ENCODE measurements around the gene HM13. TPM values are rescaled to one million over a fixed set of nuclear protein-coding genes. Genes with fewer than 3 reads are reported as not detected.

Gene HM13
- total and polyA plus RNA-seq, 2 of the 13 experiments (the other 11 are each of a cell fraction or from before 2014, with no cell fraction given): 118 to 243 TPM

DNA sequence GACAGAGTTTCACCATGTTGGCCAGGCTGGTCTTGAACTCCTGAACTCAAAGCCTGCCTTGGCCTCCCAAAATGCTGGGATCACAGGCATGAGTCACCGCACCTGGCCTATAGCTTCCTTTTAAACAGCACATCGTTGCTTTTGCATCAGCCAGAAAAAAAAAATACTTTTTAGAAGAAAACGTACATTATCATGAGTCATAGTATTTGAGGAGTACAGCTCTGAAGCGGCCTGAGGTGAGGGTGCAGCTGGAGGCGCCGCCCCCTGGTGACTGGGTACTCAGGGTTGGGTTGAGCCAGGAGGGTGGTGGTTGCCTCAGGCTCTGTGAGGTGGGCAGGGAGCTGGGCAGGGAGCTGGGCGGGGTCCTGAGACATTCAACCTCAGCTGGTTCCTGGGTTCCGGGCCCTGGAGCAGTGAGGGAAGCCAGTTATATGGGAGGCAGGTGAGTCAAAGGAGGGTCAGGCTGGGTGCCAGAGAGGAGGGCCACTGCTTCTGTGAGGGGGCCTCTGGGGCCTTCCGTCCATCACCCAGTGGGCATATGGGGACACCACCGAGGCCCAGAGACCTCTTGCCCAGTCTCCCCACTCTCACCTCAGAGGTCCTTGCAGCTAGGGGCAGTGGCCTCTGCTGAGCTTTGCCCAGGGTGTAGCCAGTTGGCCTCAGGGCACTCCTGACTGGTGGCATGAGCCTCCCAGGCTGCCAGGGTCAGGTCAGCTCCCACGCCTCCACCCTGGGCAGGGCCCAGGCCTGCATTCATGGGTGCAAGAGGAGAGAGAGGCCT lies 79.2 kb downstream of the HM13 start (continued):
- TF ChIP-seq, protein P1, sequence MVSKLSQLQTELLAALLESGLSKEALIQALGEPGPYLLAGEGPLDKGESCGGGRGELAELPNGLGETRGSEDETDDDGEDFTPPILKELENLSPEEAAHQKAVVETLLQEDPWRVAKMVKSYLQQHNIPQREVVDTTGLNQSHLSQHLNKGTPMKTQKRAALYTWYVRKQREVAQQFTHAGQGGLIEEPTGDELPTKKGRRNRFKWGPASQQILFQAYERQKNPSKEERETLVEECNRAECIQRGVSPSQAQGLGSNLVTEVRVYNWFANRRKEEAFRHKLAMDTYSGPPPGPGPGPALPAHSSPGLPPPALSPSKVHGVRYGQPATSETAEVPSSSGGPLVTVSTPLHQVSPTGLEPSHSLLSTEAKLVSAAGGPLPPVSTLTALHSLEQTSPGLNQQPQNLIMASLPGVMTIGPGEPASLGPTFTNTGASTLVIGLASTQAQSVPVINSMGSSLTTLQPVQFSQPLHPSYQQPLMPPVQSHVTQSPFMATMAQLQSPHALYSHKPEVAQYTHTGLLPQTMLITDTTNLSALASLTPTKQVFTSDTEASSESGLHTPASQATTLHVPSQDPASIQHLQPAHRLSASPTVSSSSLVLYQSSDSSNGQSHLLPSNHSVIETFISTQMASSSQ (IDR thresholded peaks at IDR 0.05; ENCODE audit: low read depth): no peak; the same call in 1 of the 2 replicates
- TF ChIP-seq, protein P1 (CRISPR knock-in tag; IDR thresholded peaks at IDR 0.05; ENCODE audit: borderline replicate concordance): peak; percentile 18; the same call in 1 of the 2 replicates
- TF ChIP-seq MTF2 (CRISPR knock-in tag; IDR thresholded peaks at IDR 0.05; ENCODE audit: borderline replicate concordance) (no peak), POLR2AphosphoS5 (IDR thresholded peaks at IDR 0.05; ENCODE audit: low read depth, low read length) (peak; percentile 49; the same call in 1 of the 2 replicates), SIX4 (CRISPR knock-in tag; IDR thresholded peaks at IDR 0.05) (peak; percentile 24; the same call in 1 of the 2 replicates), RBM22 (optimal IDR thresholded peaks at IDR 0.05; ENCODE audit: low read length) (no peak), HHEX (CRISPR knock-in tag; IDR thresholded peaks at IDR 0.05) (no peak), GATA4 (IDR thresholded peaks at IDR 0.05; ENCODE audit: borderline replicate concordance, low read depth) (no peak), JUNB (CRISPR knock-in tag; IDR thresholded peaks at IDR 0.05; ENCODE audit: borderline replicate concordance) (no peak), ARNT2 (CRISPR knock-in tag; IDR thresholded peaks at IDR 0.05; ENCODE audit: low read depth) (peak; percentile 47; the same call in 1 of the 2 replicates), ETV5 (CRISPR knock-in tag; IDR thresholded peaks at IDR 0.05; ENCODE audit: borderline replicate concordance) (peak; percentile 53; the same call in 1 of the 2 replicates), ZNF251 (CRISPR knock-in tag; IDR thresholded peaks at IDR 0.05) (no peak), KDM5B (CRISPR knock-in tag; IDR thresholded peaks at IDR 0.05; ENCODE audit: borderline replicate concordance) (no peak), MED1 (CRISPR knock-in tag; IDR thresholded peaks at IDR 0.05) (0 out of 2 replicates have a peak, but pooled peaks have one; percentile 67), ZNF333 (CRISPR knock-in tag; IDR thresholded peaks at IDR 0.05; ENCODE audit: borderline replicate concordance) (no peak), AKAP8 (CRISPR knock-in tag; IDR thresholded peaks at IDR 0.05) (0 out of 2 replicates have a peak, but pooled peaks have one; percentile 62), ZNF773 (CRISPR knock-in tag; IDR thresholded peaks at IDR 0.05; ENCODE audit: borderline replicate concordance) (no peak)
- TF ChIP-seq, protein P2, sequence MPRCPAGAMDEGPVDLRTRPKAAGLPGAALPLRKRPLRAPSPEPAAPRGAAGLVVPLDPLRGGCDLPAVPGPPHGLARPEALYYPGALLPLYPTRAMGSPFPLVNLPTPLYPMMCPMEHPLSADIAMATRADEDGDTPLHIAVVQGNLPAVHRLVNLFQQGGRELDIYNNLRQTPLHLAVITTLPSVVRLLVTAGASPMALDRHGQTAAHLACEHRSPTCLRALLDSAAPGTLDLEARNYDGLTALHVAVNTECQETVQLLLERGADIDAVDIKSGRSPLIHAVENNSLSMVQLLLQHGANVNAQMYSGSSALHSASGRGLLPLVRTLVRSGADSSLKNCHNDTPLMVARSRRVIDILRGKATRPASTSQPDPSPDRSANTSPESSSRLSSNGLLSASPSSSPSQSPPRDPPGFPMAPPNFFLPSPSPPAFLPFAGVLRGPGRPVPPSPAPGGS (CRISPR knock-in tag; IDR thresholded peaks at IDR 0.05): 0 out of 2 replicates have a peak, but pooled peaks have one; percentile 10
- TF ChIP-seq, protein P3, sequence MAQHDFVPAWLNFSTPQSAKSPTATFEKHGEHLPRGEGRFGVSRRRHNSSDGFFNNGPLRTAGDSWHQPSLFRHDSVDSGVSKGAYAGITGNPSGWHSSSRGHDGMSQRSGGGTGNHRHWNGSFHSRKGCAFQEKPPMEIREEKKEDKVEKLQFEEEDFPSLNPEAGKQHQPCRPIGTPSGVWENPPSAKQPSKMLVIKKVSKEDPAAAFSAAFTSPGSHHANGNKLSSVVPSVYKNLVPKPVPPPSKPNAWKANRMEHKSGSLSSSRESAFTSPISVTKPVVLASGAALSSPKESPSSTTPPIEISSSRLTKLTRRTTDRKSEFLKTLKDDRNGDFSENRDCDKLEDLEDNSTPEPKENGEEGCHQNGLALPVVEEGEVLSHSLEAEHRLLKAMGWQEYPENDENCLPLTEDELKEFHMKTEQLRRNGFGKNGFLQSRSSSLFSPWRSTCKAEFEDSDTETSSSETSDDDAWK (CRISPR knock-in tag; IDR thresholded peaks at IDR 0.05): no peak
- TF ChIP-seq, protein P4, sequence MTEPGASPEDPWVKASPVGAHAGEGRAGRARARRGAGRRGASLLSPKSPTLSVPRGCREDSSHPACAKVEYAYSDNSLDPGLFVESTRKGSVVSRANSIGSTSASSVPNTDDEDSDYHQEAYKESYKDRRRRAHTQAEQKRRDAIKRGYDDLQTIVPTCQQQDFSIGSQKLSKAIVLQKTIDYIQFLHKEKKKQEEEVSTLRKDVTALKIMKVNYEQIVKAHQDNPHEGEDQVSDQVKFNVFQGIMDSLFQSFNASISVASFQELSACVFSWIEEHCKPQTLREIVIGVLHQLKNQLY (CRISPR knock-in tag; IDR thresholded peaks at IDR 0.05): no peak
- TF ChIP-seq, protein P5, sequence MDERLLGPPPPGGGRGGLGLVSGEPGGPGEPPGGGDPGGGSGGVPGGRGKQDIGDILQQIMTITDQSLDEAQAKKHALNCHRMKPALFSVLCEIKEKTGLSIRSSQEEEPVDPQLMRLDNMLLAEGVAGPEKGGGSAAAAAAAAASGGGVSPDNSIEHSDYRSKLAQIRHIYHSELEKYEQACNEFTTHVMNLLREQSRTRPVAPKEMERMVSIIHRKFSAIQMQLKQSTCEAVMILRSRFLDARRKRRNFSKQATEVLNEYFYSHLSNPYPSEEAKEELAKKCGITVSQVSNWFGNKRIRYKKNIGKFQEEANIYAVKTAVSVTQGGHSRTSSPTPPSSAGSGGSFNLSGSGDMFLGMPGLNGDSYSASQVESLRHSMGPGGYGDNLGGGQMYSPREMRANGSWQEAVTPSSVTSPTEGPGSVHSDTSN (CRISPR knock-in tag; IDR thresholded peaks at IDR 0.05): no peak

Data from HepG2 (cell line).